H9 (cell line): Measurements from ENCODE around the gene LNP1. TPM values are rescaled to one million over a fixed set of nuclear protein-coding genes. Genes with fewer than 3 reads are reported as not detected.

Experiments used
- DNase-seq: peaks from one replicate; pipeline ENCODE4 v3.0.0-alpha.2; 2017
- H2AFZ ChIP-seq: one replicate; pipeline ENCODE4 v1.6.1; 2013; ENCODE audit warnings: mild to moderate bottlenecking, low read length, control low read depth, moderate library complexity
- H2AK5ac ChIP-seq: 2 replicates; pipeline ENCODE4 v1.6.1; 2013; ENCODE audit warnings: low read length, control low read depth, mixed read lengths; ENCODE audit not compliant: insufficient read length
- H2BK120ac ChIP-seq: one replicate; pipeline ENCODE4 v1.6.1; 2013; ENCODE audit warnings: low read depth, mild to moderate bottlenecking, low read length, control low read depth, inconsistent platforms; ENCODE audit not compliant: poor library complexity, severe bottlenecking
- H2BK12ac ChIP-seq: 2 replicates; pipeline ENCODE4 v1.6.1; 2013; ENCODE audit warnings: low read length, control low read depth, mixed read lengths, low read depth; ENCODE audit not compliant: insufficient read length
- H2BK15ac ChIP-seq: 2 replicates; pipeline ENCODE4 v1.6.1; 2013; ENCODE audit warnings: low read depth, low read length, control low read depth
- H2BK20ac ChIP-seq: one replicate; pipeline ENCODE4 v1.6.1; 2013; ENCODE audit warnings: low read depth, mild to moderate bottlenecking, low read length, control low read depth, inconsistent platforms; ENCODE audit not compliant: poor library complexity, severe bottlenecking
- H2BK5ac ChIP-seq: 2 replicates; pipeline ENCODE4 v1.6.1; 2013; ENCODE audit warnings: low read length, control low read depth, mixed read lengths; ENCODE audit not compliant: insufficient read length
- H3K14ac ChIP-seq: 2 replicates; pipeline ENCODE4 v1.6.1; 2013; ENCODE audit warnings: low read length, control low read depth; ENCODE audit not compliant: insufficient read depth
- H3K18ac ChIP-seq: 2 replicates; pipeline ENCODE4 v1.6.1; 2013; ENCODE audit warnings: low read depth, mild to moderate bottlenecking, mixed read lengths, low read length, control low read depth; ENCODE audit not compliant: insufficient read length
- H3K23ac ChIP-seq: 2 replicates; pipeline ENCODE4 v1.6.1; 2013; ENCODE audit warnings: low read length, control low read depth, mixed read lengths, low read depth; ENCODE audit not compliant: insufficient read length
- H3K23me2 ChIP-seq: 2 replicates; pipeline ENCODE4 v1.6.1; 2013; ENCODE audit warnings: low read depth, mild to moderate bottlenecking, mixed read lengths, low read length, control low read depth; ENCODE audit not compliant: insufficient read length, poor library complexity, severe bottlenecking
- H3K27ac ChIP-seq: 2 replicates; pipeline ENCODE4 v1.5.1; 2013; ENCODE audit warnings: low read length, control low read depth, mixed read lengths, low read depth; ENCODE audit not compliant: insufficient read length
- H3K27me3 ChIP-seq: 2 replicates; pipeline ENCODE4 v1.6.1; 2013; ENCODE audit warnings: low read length, control low read depth, inconsistent platforms; ENCODE audit not compliant: insufficient read depth
- H3K4ac ChIP-seq: 2 replicates; pipeline ENCODE4 v1.6.1; 2013; ENCODE audit warnings: low read depth, mild to moderate bottlenecking, control low read depth, inconsistent platforms, low read length, moderate library complexity
- H3K4me1 ChIP-seq: 2 replicates; pipeline ENCODE4 v1.6.1; 2013; ENCODE audit warnings: low read length, control low read depth, inconsistent platforms; ENCODE audit not compliant: insufficient read depth
- H3K4me2 ChIP-seq: 2 replicates; pipeline ENCODE4 v1.6.1; 2013; ENCODE audit warnings: low read length, control low read depth, mixed read lengths; ENCODE audit not compliant: insufficient read length, insufficient read depth
- H3K56ac ChIP-seq: 2 replicates; pipeline ENCODE4 v1.6.1; 2013; ENCODE audit warnings: low read depth, mild to moderate bottlenecking, mixed read lengths, low read length, control low read depth; ENCODE audit not compliant: insufficient read length
- H3K79me1 ChIP-seq: 2 replicates; pipeline ENCODE4 v1.6.1; 2013; ENCODE audit warnings: low read depth, mild to moderate bottlenecking, moderate library complexity, low read length, control low read depth, inconsistent platforms; ENCODE audit not compliant: insufficient read depth, poor library complexity, severe bottlenecking
- H3K79me2 ChIP-seq: 2 replicates; pipeline ENCODE4 v1.6.1; 2013; ENCODE audit warnings: low read length, control low read depth, inconsistent platforms; ENCODE audit not compliant: insufficient read depth
- H3K9ac ChIP-seq: 2 replicates; pipeline ENCODE4 v1.6.1; 2013; ENCODE audit warnings: low read length, control low read depth, mixed read lengths; ENCODE audit not compliant: insufficient read length; ENCODE audit errors: extremely low read depth
- H3K9me3 ChIP-seq: one replicate; pipeline ENCODE4 v1.6.1; 2013; ENCODE audit warnings: low read depth, low read length, inconsistent platforms; ENCODE audit not compliant: control insufficient read depth
- H3T11ph ChIP-seq: one replicate; pipeline ENCODE4 v1.6.1; 2013; ENCODE audit warnings: mild to moderate bottlenecking, low read length, control low read depth, inconsistent platforms
- H4K20me1 ChIP-seq: one replicate; pipeline ENCODE4 v1.6.1; 2013; ENCODE audit not compliant: control insufficient read depth, insufficient read length, insufficient read depth
- H4K5ac ChIP-seq: 2 replicates; pipeline ENCODE4 v1.6.1; 2013; ENCODE audit warnings: low read depth, mild to moderate bottlenecking, mixed read lengths, low read length, control low read depth; ENCODE audit not compliant: insufficient read length
- H4K8ac ChIP-seq: replicated peaks from 2 replicates; pipeline ENCODE4 v1.6.1; 2013; ENCODE audit warnings: low read length, control low read depth, mixed read lengths, low read depth; ENCODE audit not compliant: insufficient read length
- H4K91ac ChIP-seq: 2 replicates; pipeline ENCODE4 v1.6.1; 2013; ENCODE audit warnings: low read depth, mild to moderate bottlenecking, moderate library complexity, mixed read lengths, low read length, control low read depth; ENCODE audit not compliant: insufficient read length
- H3K27ac Mint-ChIP-seq, 3 experiments: 2 replicates in 2 of 3; 3 replicates in 1 of 3; pipeline ENCODE4 v1.8.0; 2020 to 2021; ENCODE audit warnings: mixed read lengths in 3 of 3, mild to moderate bottlenecking in 1 of 3, moderate library complexity in 1 of 3
- H3K27me3 Mint-ChIP-seq: 2 replicates; pipeline ENCODE4 v1.8.0; 2021; ENCODE audit warnings: low read depth, mild to moderate bottlenecking, moderate library complexity, mixed read lengths
- H3K36me3 Mint-ChIP-seq, 3 experiments: 2 replicates in 2 of 3; 3 replicates in 1 of 3; pipeline ENCODE4 v1.8.0; 2020 to 2021; ENCODE audit warnings: low read depth in 3 of 3, mixed read lengths in 3 of 3; ENCODE audit not compliant: insufficient read depth in 1 of 3
- H3K4me1 Mint-ChIP-seq, 2 experiments: 2 replicates each; pipeline ENCODE4 v1.8.0; 2020; ENCODE audit warnings: mixed read lengths in 2 of 2
- H3K4me3 Mint-ChIP-seq, 2 experiments: 2 replicates in 1 of 2; 3 replicates in 1 of 2; pipeline ENCODE4 v1.8.0; 2020 to 2021; ENCODE audit warnings: mild to moderate bottlenecking in 2 of 2, mixed read lengths in 2 of 2, moderate library complexity in 1 of 2
- H3K9me3 Mint-ChIP-seq, 2 experiments: 2 replicates in 1 of 2; 3 replicates in 1 of 2; pipeline ENCODE4 v1.8.0; 2020; ENCODE audit warnings: mild to moderate bottlenecking in 2 of 2, mixed read lengths in 2 of 2, moderate library complexity in 1 of 2
- WGBS: extraction: QIAGEN DNeasy Blood & Tissue Kit; methylation state at CpG from one replicate; pipeline ENCODE4 v1.1.7; 2013; ENCODE audit warnings: missing lambda C conversion rate, low lambda C conversion rate, mixed read lengths; ENCODE audit not compliant: insufficient read length; ENCODE audit errors: extremely low coverage; 5-methylcytosine and 5-hydroxymethylcytosine counted together
- total RNA-seq: library from RNA; stranded (reverse); gene quantifications from 2 replicates; pipeline ENCODE4 v1.2.1, GENCODE V29; 2021
- TF ChIP-seq, protein P1 (sequence below): fragments of 200-600 bp; sonication (generic); conservative IDR thresholded peaks from 3 replicates; pipeline ENCODE4 v1.8.0; 2021; ENCODE audit warnings: antibody characterized with exemption, mild to moderate bottlenecking

Gene LNP1
- total RNA-seq, 1 experiment from 2014 or later: 4.1 TPM

DNA sequence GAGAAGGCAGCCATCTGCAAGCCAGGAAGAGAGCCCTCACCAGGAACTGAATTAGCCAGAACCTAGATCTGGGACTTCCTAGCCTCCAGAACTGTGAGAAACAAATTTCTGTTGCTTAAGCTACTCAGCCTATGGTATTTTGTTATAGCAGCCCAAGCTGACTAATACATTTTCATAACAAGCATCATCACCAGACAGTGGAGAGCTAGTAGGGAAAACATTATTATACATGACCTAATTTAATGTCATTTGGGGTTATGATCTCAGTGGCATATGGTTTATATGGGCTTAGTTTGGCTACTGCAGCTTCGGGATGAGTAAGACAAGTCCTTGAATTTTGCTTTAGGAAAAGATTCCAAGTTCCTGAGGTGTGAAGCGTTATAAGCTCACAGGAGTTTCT lies 35.6 kb downstream of the LNP1 start:
- H2BK15ac ChIP-seq: no peak overlapping the region
- TF ChIP-seq, protein P1, sequence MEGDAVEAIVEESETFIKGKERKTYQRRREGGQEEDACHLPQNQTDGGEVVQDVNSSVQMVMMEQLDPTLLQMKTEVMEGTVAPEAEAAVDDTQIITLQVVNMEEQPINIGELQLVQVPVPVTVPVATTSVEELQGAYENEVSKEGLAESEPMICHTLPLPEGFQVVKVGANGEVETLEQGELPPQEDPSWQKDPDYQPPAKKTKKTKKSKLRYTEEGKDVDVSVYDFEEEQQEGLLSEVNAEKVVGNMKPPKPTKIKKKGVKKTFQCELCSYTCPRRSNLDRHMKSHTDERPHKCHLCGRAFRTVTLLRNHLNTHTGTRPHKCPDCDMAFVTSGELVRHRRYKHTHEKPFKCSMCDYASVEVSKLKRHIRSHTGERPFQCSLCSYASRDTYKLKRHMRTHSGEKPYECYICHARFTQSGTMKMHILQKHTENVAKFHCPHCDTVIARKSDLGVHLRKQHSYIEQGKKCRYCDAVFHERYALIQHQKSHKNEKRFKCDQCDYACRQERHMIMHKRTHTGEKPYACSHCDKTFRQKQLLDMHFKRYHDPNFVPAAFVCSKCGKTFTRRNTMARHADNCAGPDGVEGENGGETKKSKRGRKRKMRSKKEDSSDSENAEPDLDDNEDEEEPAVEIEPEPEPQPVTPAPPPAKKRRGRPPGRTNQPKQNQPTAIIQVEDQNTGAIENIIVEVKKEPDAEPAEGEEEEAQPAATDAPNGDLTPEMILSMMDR: no peak
- H3K4me1 ChIP-seq: no peaks in the 10 kb centered on the region
- WGBS: no CpG with 5 or more reads among the region's 2 CpGs
- H3K56ac ChIP-seq: no peak overlapping the region
- DNase-seq: no peak
- H3K9ac ChIP-seq: no peak overlapping the region
- H2AK5ac ChIP-seq: no peak overlapping the region
- no peak overlapping the region for H3K4me2 ChIP-seq
- H3K23me2 ChIP-seq: no peaks in the 10 kb centered on the region
- no peaks in the 10 kb centered on the region for H4K20me1 ChIP-seq
- H3K14ac ChIP-seq: no peak overlapping the region
- no peaks in the 10 kb centered on the region for H3K79me2 ChIP-seq
- no peak overlapping the region for H3K4ac ChIP-seq
- no peak overlapping the region for H3K27ac Mint-ChIP-seq
- H3K4me3 Mint-ChIP-seq: no peak overlapping the region
- H3K23ac ChIP-seq: no peak overlapping the region
- H3K9me3 Mint-ChIP-seq: peaks cover 10 to 19% of the 10 kb centered on the region in 2 experiments; a peak in 4 of 5 replicates
- H2BK20ac ChIP-seq: no peak overlapping the region
- no peak overlapping the region for H3K18ac ChIP-seq
- no peaks in the 10 kb centered on the region for H3K79me1 ChIP-seq
- peaks cover 16 to 29% (median 25%) of the 10 kb centered on the region in 3 experiments for H3K36me3 Mint-ChIP-seq
- H3K27ac ChIP-seq: no peak overlapping the region
- H3K4me1 Mint-ChIP-seq: peaks cover 9 to 12% of the 10 kb centered on the region in 2 experiments
- no peak overlapping the region for H4K5ac ChIP-seq
- no peak overlapping the region for H3T11ph ChIP-seq
- no peak overlapping the region for H2BK120ac ChIP-seq
- no peak overlapping the region for H2AFZ ChIP-seq
- H2BK5ac ChIP-seq: no peak overlapping the region
- H3K27me3 ChIP-seq: no peaks in the 10 kb centered on the region
- H3K27me3 Mint-ChIP-seq: no peaks in the 10 kb centered on the region
- H2BK12ac ChIP-seq: no peak overlapping the region
- no peak overlapping the region for H4K8ac ChIP-seq
- no peaks in the 10 kb centered on the region for H3K9me3 ChIP-seq
- no peak overlapping the region for H4K91ac ChIP-seq
